ENCODE results near the gene ARNT2.

DNA sequence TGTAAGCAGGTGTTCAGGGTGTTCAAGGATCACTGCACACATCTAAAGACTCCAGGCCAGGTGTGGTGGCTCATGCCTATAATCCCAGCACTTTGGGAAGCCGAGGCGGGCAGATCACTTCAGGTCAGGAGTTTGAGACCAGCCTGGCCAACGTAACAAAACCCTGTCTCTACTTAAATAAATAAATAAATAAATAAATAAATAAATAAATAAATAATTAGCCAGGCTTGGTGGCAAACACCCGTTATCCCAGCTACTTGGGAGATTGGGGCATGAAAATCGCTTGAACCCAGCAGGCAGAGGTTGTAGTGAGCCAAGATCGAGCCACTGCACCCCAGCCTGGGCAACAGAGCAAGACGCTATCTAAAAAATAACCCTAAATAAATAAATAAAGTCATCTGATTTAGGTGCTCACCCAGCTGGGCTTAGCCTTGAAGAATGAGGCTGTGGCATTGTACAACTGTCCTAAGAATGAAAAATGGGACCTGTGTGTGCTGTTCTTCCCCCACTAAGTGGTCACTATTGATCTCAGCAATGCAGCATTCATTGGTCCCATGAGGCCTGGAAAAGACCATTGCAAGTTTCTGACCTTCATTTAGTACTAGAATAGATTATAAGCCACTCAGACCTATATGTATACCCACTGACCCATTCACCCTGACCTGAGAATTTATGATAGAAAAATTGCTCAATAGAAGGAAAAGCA, 208.1 kb downstream of the ARNT2 start:
- TF ChIP-seq KMT2B (CRISPR knock-in tag; IDR thresholded peaks at IDR 0.05) = no peak
- TF ChIP-seq KLF16 (CRISPR knock-in tag; IDR thresholded peaks at IDR 0.05) = no peak
- no peak for TF ChIP-seq E2F1 (CRISPR knock-in tag; IDR thresholded peaks at IDR 0.05)
- no peak for TF ChIP-seq CERS6 (CRISPR knock-in tag; IDR thresholded peaks at IDR 0.05)
- no peak for TF ChIP-seq PCBP2 (optimal IDR thresholded peaks at IDR 0.05; ENCODE audit: low read depth, low read length, poor library complexity, severe bottlenecking)
- TF ChIP-seq GATA4 (IDR thresholded peaks at IDR 0.05; ENCODE audit: borderline replicate concordance, low read depth) = no peak
- no peak for TF ChIP-seq RBM22 (optimal IDR thresholded peaks at IDR 0.05; ENCODE audit: low read length)
- TF ChIP-seq, protein P1, sequence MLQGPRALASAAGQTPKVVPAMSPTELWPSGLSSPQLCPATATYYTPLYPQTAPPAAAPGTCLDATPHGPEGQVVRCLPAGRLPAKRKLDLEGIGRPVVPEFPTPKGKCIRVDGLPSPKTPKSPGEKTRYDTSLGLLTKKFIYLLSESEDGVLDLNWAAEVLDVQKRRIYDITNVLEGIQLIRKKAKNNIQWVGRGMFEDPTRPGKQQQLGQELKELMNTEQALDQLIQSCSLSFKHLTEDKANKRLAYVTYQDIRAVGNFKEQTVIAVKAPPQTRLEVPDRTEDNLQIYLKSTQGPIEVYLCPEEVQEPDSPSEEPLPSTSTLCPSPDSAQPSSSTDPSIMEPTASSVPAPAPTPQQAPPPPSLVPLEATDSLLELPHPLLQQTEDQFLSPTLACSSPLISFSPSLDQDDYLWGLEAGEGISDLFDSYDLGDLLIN (CRISPR knock-in tag; IDR thresholded peaks at IDR 0.05; ENCODE audit: borderline replicate concordance) = no peak
- no peak for TF ChIP-seq HNRNPH1 (optimal IDR thresholded peaks at IDR 0.05; ENCODE audit: low read depth, low read length)
- no peak for TF ChIP-seq ZNF713 (CRISPR knock-in tag; IDR thresholded peaks at IDR 0.05)
- no peak for TF ChIP-seq EZH2 (conservative IDR thresholded peaks at IDR 0.05; ENCODE audit: low read depth, low read length)
- no peak for TF ChIP-seq PAF1 (CRISPR knock-in tag; IDR thresholded peaks at IDR 0.05)

All from HepG2 (cell line).